ENCODE measurements around the gene DHRS7. TPM values are rescaled to one million over a fixed set of nuclear protein-coding genes. Genes with fewer than 3 reads are reported as not detected.
A peak's percentile ranks its signal among the peaks of the same experiment; 100 is the strongest.

Gene DHRS7, protein sequence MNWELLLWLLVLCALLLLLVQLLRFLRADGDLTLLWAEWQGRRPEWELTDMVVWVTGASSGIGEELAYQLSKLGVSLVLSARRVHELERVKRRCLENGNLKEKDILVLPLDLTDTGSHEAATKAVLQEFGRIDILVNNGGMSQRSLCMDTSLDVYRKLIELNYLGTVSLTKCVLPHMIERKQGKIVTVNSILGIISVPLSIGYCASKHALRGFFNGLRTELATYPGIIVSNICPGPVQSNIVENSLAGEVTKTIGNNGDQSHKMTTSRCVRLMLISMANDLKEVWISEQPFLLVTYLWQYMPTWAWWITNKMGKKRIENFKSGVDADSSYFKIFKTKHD
- 10 to 100 TPM; 85.9 to 92.8 (median 89.8) TPM for total RNA-seq

DNA sequence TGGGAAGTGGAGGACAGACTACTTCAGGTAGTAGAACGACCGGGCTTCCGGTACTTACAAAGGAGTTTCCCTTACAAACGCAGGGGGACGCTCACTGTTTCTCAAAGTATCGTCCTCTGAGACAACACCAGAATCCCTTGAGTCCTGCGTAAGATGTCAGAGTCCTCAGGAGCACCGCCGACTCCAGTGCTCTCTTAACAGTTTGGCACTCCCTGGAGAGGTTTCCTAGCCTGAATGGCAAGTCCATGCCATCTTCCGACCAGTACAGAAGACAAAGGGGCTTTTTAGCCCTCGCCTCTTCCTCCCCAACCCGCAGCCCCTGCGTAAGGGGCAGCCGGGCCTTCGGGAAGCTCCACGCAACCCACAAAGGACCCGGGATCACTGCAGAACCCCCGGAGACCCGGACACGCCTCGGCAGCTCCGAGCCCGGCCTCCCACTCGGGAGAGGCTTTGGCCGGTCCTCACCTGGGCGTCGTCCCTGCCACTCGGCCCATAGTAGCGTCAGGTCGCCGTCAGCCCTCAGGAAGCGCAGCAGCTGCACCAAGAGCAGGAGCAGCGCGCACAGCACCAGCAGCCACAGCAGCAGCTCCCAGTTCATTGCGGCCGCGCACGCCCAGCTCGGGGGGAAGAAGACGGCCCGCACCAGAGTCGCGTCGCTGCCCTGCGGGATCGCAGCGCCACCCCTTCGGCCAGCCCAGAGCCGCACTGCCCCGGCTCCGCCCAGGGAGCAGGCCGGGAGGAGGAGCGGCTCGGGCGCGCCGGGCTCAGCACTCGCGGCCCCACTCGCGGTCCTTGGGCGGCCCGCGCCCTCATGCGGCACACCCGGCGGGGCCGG lies at the start of gene DHRS7:
TSS of gene DHRS7 (minus strand) at position 687 of the 835 bp plus-strand sequence. CDS start at position 598, 89 bp downstream.
- Histone ChIP-seq H3K9me3 (no peaks in the 10 kb centered on the region), H3K4me3 (peak within 1 kb of the TSS; percentile 70 to 95 (median 75)), H3K36me3 (no peaks in the 10 kb centered on the region), H3K27me3 (no peaks in the 10 kb centered on the region), H3K4me1 (no peaks in the 10 kb centered on the region), H3K27ac (peak within 1 kb of the TSS; percentile 88 to 95)
- intact Hi-C loops (cut with DNase I; ENCODE audit: low total_unique reads) = no loop called here
- peak in 2 of 3 donors; percentile 50 to 73 for TF ChIP-seq POLR2AphosphoS5 (IDR thresholded peaks at IDR 0.05)
- TF ChIP-seq, protein P1, sequence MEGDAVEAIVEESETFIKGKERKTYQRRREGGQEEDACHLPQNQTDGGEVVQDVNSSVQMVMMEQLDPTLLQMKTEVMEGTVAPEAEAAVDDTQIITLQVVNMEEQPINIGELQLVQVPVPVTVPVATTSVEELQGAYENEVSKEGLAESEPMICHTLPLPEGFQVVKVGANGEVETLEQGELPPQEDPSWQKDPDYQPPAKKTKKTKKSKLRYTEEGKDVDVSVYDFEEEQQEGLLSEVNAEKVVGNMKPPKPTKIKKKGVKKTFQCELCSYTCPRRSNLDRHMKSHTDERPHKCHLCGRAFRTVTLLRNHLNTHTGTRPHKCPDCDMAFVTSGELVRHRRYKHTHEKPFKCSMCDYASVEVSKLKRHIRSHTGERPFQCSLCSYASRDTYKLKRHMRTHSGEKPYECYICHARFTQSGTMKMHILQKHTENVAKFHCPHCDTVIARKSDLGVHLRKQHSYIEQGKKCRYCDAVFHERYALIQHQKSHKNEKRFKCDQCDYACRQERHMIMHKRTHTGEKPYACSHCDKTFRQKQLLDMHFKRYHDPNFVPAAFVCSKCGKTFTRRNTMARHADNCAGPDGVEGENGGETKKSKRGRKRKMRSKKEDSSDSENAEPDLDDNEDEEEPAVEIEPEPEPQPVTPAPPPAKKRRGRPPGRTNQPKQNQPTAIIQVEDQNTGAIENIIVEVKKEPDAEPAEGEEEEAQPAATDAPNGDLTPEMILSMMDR (IDR thresholded peaks at IDR 0.05) = peak in 1 of 3 donors; percentile 36
- no peak for TF ChIP-seq POLR2A (IDR thresholded peaks at IDR 0.05)
- DNase-seq (ENCODE audit: low spot score in 2 of 2) = peak; percentile 64 to 77

DNA sequence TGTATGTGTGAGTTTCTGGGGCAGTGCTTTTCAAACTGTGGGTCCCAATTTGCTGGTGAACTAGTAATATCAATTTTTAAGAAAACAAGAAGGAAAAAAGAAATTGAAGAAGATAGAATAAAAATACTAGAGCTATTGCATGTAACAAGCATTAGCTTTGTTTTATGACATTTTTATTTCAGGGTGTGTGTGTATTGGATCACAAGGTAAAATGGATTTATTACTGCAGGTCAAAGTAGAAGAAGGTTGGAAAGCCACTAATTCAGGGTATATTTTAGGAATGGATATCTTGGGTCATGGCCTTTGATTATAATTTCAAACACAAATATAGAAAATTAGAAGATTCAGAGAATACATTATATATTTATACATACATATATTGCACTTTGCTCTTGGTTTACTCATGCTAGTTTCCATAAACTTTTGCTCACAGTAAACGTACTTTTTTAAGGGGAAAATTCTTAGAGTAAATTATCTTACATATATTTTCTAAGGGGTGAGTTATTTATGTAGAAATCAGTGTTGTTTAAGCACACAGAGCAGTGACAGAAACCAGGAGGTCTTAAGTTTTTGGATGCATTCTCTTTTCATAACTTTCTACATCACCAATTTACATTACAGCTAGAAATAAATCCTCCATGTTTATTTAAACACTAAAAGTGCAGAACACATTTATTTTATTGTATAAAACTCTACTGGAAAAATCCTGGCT lies 49.4 kb upstream of the DHRS7 start:
- no peak overlapping the region for H3K27ac ChIP-seq
- intact Hi-C loops (cut with DNase I; ENCODE audit: low total_unique reads) = no loop called here
- TF ChIP-seq POLR2A (IDR thresholded peaks at IDR 0.05) (no peak), POLR2AphosphoS5 (IDR thresholded peaks at IDR 0.05) (no peak)
- TF ChIP-seq, protein P1 (IDR thresholded peaks at IDR 0.05) = no peak

DNA sequence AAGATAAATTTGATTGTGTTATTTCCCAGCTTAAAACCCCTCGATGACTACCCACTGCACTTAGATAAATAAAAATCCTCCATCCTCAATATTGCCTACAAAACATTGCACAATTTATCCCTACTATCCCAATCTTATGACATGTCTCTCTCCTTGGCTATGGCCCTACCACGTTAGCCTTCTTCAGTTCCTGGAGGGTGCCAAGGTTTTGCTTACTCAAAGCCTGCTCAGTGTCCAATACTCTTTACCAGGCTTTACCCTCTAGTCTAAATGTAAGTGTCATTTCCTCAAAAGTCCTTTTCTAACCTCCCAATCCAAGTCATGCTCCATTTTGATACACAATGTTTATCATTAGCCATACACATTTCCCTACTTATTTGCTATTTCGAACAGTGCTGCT lies 48.8 kb upstream of the DHRS7 start:
- TF ChIP-seq, protein P1 (IDR thresholded peaks at IDR 0.05) = no peak
- TF ChIP-seq POLR2AphosphoS5 (IDR thresholded peaks at IDR 0.05) (no peak), POLR2A (IDR thresholded peaks at IDR 0.05) (no peak)
- Histone ChIP-seq H3K4me3 (no peak overlapping the region), H3K27ac (no peak overlapping the region), H3K4me1 (no peaks in the 10 kb centered on the region), H3K9me3 (no peaks in the 10 kb centered on the region), H3K27me3 (no peaks in the 10 kb centered on the region), H3K36me3 (no peaks in the 10 kb centered on the region)
- intact Hi-C loops (cut with DNase I; ENCODE audit: low total_unique reads) = no loop called here
- no peak for DNase-seq (ENCODE audit: low spot score in 2 of 2)

More for the DNA sequence above, 49.4 kb upstream of the DHRS7 start:
- no peaks in the 10 kb centered on the region for H3K36me3 ChIP-seq
- DNase-seq (ENCODE audit: low spot score in 2 of 2) = no peak
- H3K9me3 ChIP-seq = no peaks in the 10 kb centered on the region
- no peaks in the 10 kb centered on the region for H3K27me3 ChIP-seq
- no peak overlapping the region for H3K4me3 ChIP-seq
- H3K4me1 ChIP-seq = no peaks in the 10 kb centered on the region

DNA sequence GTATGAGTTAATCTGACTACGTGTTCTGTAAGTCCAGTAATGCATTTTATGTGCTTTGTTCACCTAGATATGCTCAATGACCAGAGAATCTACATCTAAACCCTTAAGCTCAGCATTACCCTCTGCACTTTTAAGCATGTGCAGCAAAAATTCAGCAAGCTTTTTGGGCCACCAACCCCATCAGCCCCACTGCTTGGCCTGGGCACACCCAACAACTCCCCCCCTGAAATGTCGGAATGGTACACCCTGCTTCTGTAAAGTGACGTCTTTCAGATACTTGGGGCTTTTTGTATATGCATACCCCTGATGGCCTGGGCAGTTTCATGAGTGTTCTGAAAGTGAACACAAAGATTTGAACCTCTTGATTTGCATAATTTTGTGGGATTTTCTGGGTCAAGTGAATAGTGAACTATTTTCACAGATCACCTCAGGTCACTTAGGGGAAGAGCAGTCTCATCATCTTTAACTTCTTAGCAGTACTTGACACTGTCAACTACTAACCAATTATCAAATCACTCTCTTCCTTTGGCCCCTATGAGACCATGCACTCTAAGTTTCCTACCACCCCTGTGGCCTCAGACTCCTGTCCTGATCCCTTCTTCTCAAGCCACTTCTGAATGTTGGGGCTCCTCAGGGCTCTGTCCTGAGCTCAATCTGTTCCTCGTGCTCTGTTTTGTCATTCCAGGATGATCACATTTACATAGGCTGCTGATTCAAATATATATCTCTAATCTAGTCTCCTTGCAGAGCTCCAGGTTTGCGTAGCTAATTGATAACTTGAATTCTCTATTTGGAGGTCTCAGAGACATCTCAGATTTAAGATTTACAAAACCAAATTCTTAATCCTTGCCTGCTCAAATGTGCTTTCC lies 47.5 kb upstream of the DHRS7 start:
- H3K36me3 ChIP-seq = no peaks in the 10 kb centered on the region
- DNase-seq (ENCODE audit: low spot score in 2 of 2) = no peak
- no peaks in the 10 kb centered on the region for H3K9me3 ChIP-seq
- H3K4me3 ChIP-seq = no peak overlapping the region
- intact Hi-C loops (cut with DNase I; ENCODE audit: low total_unique reads) = no loop called here
- H3K4me1 ChIP-seq = no peaks in the 10 kb centered on the region
- H3K27ac ChIP-seq = no peak overlapping the region
- TF ChIP-seq POLR2AphosphoS5 (IDR thresholded peaks at IDR 0.05) (no peak), POLR2A (IDR thresholded peaks at IDR 0.05) (no peak)
- TF ChIP-seq, protein P1 (IDR thresholded peaks at IDR 0.05) = no peak
- H3K27me3 ChIP-seq = no peaks in the 10 kb centered on the region

Data from breast epithelium (tissue), 4 donors.